ENCODE results near the gene RNF130. TPM values are rescaled to one million over a fixed set of nuclear protein-coding genes. Genes with fewer than 3 reads are reported as not detected.
A peak's percentile ranks its signal among the peaks of the same experiment; 100 is the strongest.

The RNF130 gene
- total and polyA plus RNA-seq, 2 donors = 20.5 to 69.2 TPM

- no peak for DNase-seq (ENCODE audit: low read depth in 6 of 9, low spot score in 9 of 9)
- Histone ChIP-seq H3K9me3 (ENCODE audit: control insufficient read depth in 2 of 2, insufficient read depth in 1 of 2, low read length in 1 of 2) (no peaks in the 10 kb centered on the region), H3K4me1 (ENCODE audit: control insufficient read depth in 2 of 2, insufficient read depth in 2 of 2, low read length in 2 of 2) (peaks cover 0 to 17% of the 10 kb centered on the region in 2 donors), H3K4me3 (ENCODE audit: low read length in 2 of 2) (no peak overlapping the region), H3K27ac (ENCODE audit: low read depth in 1 of 2, low read length in 1 of 2) (no peak overlapping the region), H3K36me3 (ENCODE audit: control insufficient read depth in 2 of 2, insufficient read depth in 2 of 2, low read length in 1 of 2) (no peaks in the 10 kb centered on the region), H3K27me3 (ENCODE audit: control insufficient read depth in 2 of 2, insufficient read depth in 1 of 2, low read length in 1 of 2) (no peaks in the 10 kb centered on the region)
- WGBS = 98% methylated on average over 6 of the region's 6 CpGs
Observed at GRCh38 chr5:179916523-179916922, 155.0 kb downstream of the RNF130 start.

- Histone ChIP-seq H3K27me3 (ENCODE audit: control insufficient read depth in 2 of 2, insufficient read depth in 1 of 2, low read length in 1 of 2) (no peaks in the 10 kb centered on the region), H3K4me1 (ENCODE audit: control insufficient read depth in 2 of 2, insufficient read depth in 2 of 2, low read length in 2 of 2) (peaks cover 0 to 17% of the 10 kb centered on the region in 2 donors), H3K4me3 (ENCODE audit: low read length in 2 of 2) (no peak overlapping the region), H3K36me3 (ENCODE audit: control insufficient read depth in 2 of 2, insufficient read depth in 2 of 2, low read length in 1 of 2) (no peaks in the 10 kb centered on the region), H3K27ac (ENCODE audit: low read depth in 1 of 2, low read length in 1 of 2) (no peak overlapping the region), H3K9me3 (ENCODE audit: control insufficient read depth in 2 of 2, insufficient read depth in 1 of 2, low read length in 1 of 2) (no peaks in the 10 kb centered on the region)
- DNase-seq (ENCODE audit: low read depth in 6 of 9, low spot score in 9 of 9) = no peak
- WGBS = 98% methylated on average over 10 of the region's 10 CpGs
Observed at GRCh38 chr5:179915406-179915935, 156.1 kb downstream of the RNF130 start.

- no peaks in the 10 kb centered on the region for H3K36me3 ChIP-seq (ENCODE audit: control insufficient read depth in 2 of 2, insufficient read depth in 2 of 2, low read length in 1 of 2)
- no peak overlapping the region for H3K27ac ChIP-seq (ENCODE audit: low read depth in 1 of 2, low read length in 1 of 2)
- H3K4me1 ChIP-seq (ENCODE audit: control insufficient read depth in 2 of 2, insufficient read depth in 2 of 2, low read length in 2 of 2) = peaks cover 0 to 10% of the 10 kb centered on the region in 2 donors
- H3K27me3 ChIP-seq (ENCODE audit: control insufficient read depth in 2 of 2, insufficient read depth in 1 of 2, low read length in 1 of 2) = no peaks in the 10 kb centered on the region
- DNase-seq (ENCODE audit: low read depth in 6 of 9, low spot score in 9 of 9) = peak in 1 of 9 donors; percentile 35
- 89% methylated on average over 8 of the region's 8 CpGs for WGBS
- no peaks in the 10 kb centered on the region for H3K9me3 ChIP-seq (ENCODE audit: control insufficient read depth in 2 of 2, insufficient read depth in 1 of 2, low read length in 1 of 2)
- no peak overlapping the region for H3K4me3 ChIP-seq (ENCODE audit: low read length in 2 of 2)
Observed at GRCh38 chr5:179914032-179914755, 157.4 kb downstream of the RNF130 start.

- no peak for DNase-seq (ENCODE audit: low read depth in 6 of 9, low spot score in 9 of 9)
- Histone ChIP-seq H3K27me3 (ENCODE audit: control insufficient read depth in 2 of 2, insufficient read depth in 1 of 2, low read length in 1 of 2) (no peaks in the 10 kb centered on the region), H3K9me3 (ENCODE audit: control insufficient read depth in 2 of 2, insufficient read depth in 1 of 2, low read length in 1 of 2) (no peaks in the 10 kb centered on the region), H3K4me3 (ENCODE audit: low read length in 2 of 2) (no peak overlapping the region), H3K36me3 (ENCODE audit: control insufficient read depth in 2 of 2, insufficient read depth in 2 of 2, low read length in 1 of 2) (no peaks in the 10 kb centered on the region), H3K27ac (ENCODE audit: low read depth in 1 of 2, low read length in 1 of 2) (no peak overlapping the region), H3K4me1 (ENCODE audit: control insufficient read depth in 2 of 2, insufficient read depth in 2 of 2, low read length in 2 of 2) (peaks cover 0 to 10% of the 10 kb centered on the region in 2 donors)
- 94% methylated on average over 9 of the region's 9 CpGs for WGBS
Observed at GRCh38 chr5:179913461-179913860, 158.1 kb downstream of the RNF130 start.

GRCh38 chr5:179912951-179913350 is 158.6 kb downstream of the RNF130 start:
- no peak for DNase-seq (ENCODE audit: low read depth in 6 of 9, low spot score in 9 of 9)
- 94% methylated on average over 19 of the region's 19 CpGs for WGBS

GRCh38 chr5:179912386-179912785 is 159.2 kb downstream of the RNF130 start:
- Histone ChIP-seq H3K4me1 (ENCODE audit: control insufficient read depth in 2 of 2, insufficient read depth in 2 of 2, low read length in 2 of 2) (peaks cover 0 to 14% of the 10 kb centered on the region in 2 donors), H3K4me3 (ENCODE audit: low read length in 2 of 2) (no peak overlapping the region), H3K9me3 (ENCODE audit: control insufficient read depth in 2 of 2, insufficient read depth in 1 of 2, low read length in 1 of 2) (no peaks in the 10 kb centered on the region), H3K27ac (ENCODE audit: low read depth in 1 of 2, low read length in 1 of 2) (no peak overlapping the region), H3K36me3 (ENCODE audit: control insufficient read depth in 2 of 2, insufficient read depth in 2 of 2, low read length in 1 of 2) (no peaks in the 10 kb centered on the region), H3K27me3 (ENCODE audit: control insufficient read depth in 2 of 2, insufficient read depth in 1 of 2, low read length in 1 of 2) (no peaks in the 10 kb centered on the region)
- WGBS = 91% methylated on average over 7 of the region's 7 CpGs
- DNase-seq (ENCODE audit: low read depth in 6 of 9, low spot score in 9 of 9) = no peak

More at GRCh38 chr5:179912951-179913350, 158.6 kb downstream of the RNF130 start:
- Histone ChIP-seq H3K27ac (ENCODE audit: low read depth in 1 of 2, low read length in 1 of 2) (no peak overlapping the region), H3K9me3 (ENCODE audit: control insufficient read depth in 2 of 2, insufficient read depth in 1 of 2, low read length in 1 of 2) (no peaks in the 10 kb centered on the region), H3K4me1 (ENCODE audit: control insufficient read depth in 2 of 2, insufficient read depth in 2 of 2, low read length in 2 of 2) (peaks cover 0 to 14% of the 10 kb centered on the region in 2 donors), H3K36me3 (ENCODE audit: control insufficient read depth in 2 of 2, insufficient read depth in 2 of 2, low read length in 1 of 2) (no peaks in the 10 kb centered on the region), H3K27me3 (ENCODE audit: control insufficient read depth in 2 of 2, insufficient read depth in 1 of 2, low read length in 1 of 2) (no peaks in the 10 kb centered on the region), H3K4me3 (ENCODE audit: low read length in 2 of 2) (no peak overlapping the region)

- Histone ChIP-seq H3K4me1 (ENCODE audit: control insufficient read depth in 2 of 2, insufficient read depth in 2 of 2, low read length in 2 of 2) (peaks cover 7 to 21% of the 10 kb centered on the region in 2 donors), H3K27ac (ENCODE audit: low read depth in 1 of 2, low read length in 1 of 2) (no peak overlapping the region), H3K4me3 (ENCODE audit: low read length in 2 of 2) (no peak overlapping the region), H3K36me3 (ENCODE audit: control insufficient read depth in 2 of 2, insufficient read depth in 2 of 2, low read length in 1 of 2) (peaks cover 0 to 4% of the 10 kb centered on the region in 2 donors), H3K9me3 (ENCODE audit: control insufficient read depth in 2 of 2, insufficient read depth in 1 of 2, low read length in 1 of 2) (no peaks in the 10 kb centered on the region), H3K27me3 (ENCODE audit: control insufficient read depth in 2 of 2, insufficient read depth in 1 of 2, low read length in 1 of 2) (peaks cover 0 to 4% of the 10 kb centered on the region in 2 donors)
- DNase-seq (ENCODE audit: low read depth in 6 of 9, low spot score in 9 of 9) = no peak
- 98% methylated on average over 6 of the region's 6 CpGs for WGBS
Observed at GRCh38 chr5:179909224-179909623, 162.3 kb downstream of the RNF130 start.

- WGBS = 97% methylated on average over 16 of the region's 16 CpGs
- Histone ChIP-seq H3K36me3 (ENCODE audit: control insufficient read depth in 2 of 2, insufficient read depth in 2 of 2, low read length in 1 of 2) (peaks cover 3 to 4% of the 10 kb centered on the region in 2 donors), H3K4me3 (ENCODE audit: low read length in 2 of 2) (no peak overlapping the region), H3K4me1 (ENCODE audit: control insufficient read depth in 2 of 2, insufficient read depth in 2 of 2, low read length in 2 of 2) (peaks cover 7 to 17% of the 10 kb centered on the region in 2 donors), H3K27me3 (ENCODE audit: control insufficient read depth in 2 of 2, insufficient read depth in 1 of 2, low read length in 1 of 2) (peaks cover 0 to 4% of the 10 kb centered on the region in 2 donors), H3K27ac (ENCODE audit: low read depth in 1 of 2, low read length in 1 of 2) (no peak overlapping the region), H3K9me3 (ENCODE audit: control insufficient read depth in 2 of 2, insufficient read depth in 1 of 2, low read length in 1 of 2) (no peaks in the 10 kb centered on the region)
- no peak for DNase-seq (ENCODE audit: low read depth in 6 of 9, low spot score in 9 of 9)
Observed at GRCh38 chr5:179908528-179908927, 163.0 kb downstream of the RNF130 start.

GRCh38 chr5:179907556-179908324 is 163.8 kb downstream of the RNF130 start, which contains the start of gene TBC1D9B:
Gene TBC1D9B, minus strand, starts transcription at chr5:179907897. Its CDS starts 76 bp downstream, at chr5:179907821.
- Histone ChIP-seq H3K9me3 (ENCODE audit: control insufficient read depth in 2 of 2, insufficient read depth in 1 of 2, low read length in 1 of 2) (no peaks in the 10 kb centered on the region), H3K27me3 (ENCODE audit: control insufficient read depth in 2 of 2, insufficient read depth in 1 of 2, low read length in 1 of 2) (peaks cover 0 to 4% of the 10 kb centered on the region in 2 donors), H3K27ac (ENCODE audit: low read depth in 1 of 2, low read length in 1 of 2) (peak within 1 kb of the TSS in 1 of 2 donors; percentile 74), H3K4me1 (ENCODE audit: control insufficient read depth in 2 of 2, insufficient read depth in 2 of 2, low read length in 2 of 2) (peaks cover 7 to 17% of the 10 kb centered on the region in 2 donors), H3K4me3 (ENCODE audit: low read length in 2 of 2) (peak within 1 kb of the TSS; percentile 53 to 73), H3K36me3 (ENCODE audit: control insufficient read depth in 2 of 2, insufficient read depth in 2 of 2, low read length in 1 of 2) (peaks cover 8 to 10% of the 10 kb centered on the region in 2 donors)
- DNase-seq (ENCODE audit: low read depth in 6 of 9, low spot score in 9 of 9) = peak in 7 of 9 donors; percentile 44 to 82 (median 61)
- 2% methylated on average over 105 of the region's 105 CpGs for WGBS
